HG03457 (cell line): Measurements from ENCODE around the gene ZNF335.
"Not testable (repeated sequence)": the region's sequence is repeated elsewhere in the genome, so short reads cannot be mapped to it uniquely, and the experiment has no call there.

ENCODE experiments used
- ATAC-seq: cut with Tn5 transposase; IDR thresholded peaks from one replicate; pipeline ENCODE4 v1.9.1; 2021; ENCODE audit warnings: moderate number of reproducible peaks; ENCODE audit not compliant: unreplicated experiment

ZNF335 gene

GRCh38 chr20:45971425-45971674 lies 653 bp downstream of the ZNF335 start:
- no peak for ATAC-seq

GRCh38 chr20:45970646-45971424 lies 1.2 kb downstream of the ZNF335 start:
- no peak for ATAC-seq

DNA sequence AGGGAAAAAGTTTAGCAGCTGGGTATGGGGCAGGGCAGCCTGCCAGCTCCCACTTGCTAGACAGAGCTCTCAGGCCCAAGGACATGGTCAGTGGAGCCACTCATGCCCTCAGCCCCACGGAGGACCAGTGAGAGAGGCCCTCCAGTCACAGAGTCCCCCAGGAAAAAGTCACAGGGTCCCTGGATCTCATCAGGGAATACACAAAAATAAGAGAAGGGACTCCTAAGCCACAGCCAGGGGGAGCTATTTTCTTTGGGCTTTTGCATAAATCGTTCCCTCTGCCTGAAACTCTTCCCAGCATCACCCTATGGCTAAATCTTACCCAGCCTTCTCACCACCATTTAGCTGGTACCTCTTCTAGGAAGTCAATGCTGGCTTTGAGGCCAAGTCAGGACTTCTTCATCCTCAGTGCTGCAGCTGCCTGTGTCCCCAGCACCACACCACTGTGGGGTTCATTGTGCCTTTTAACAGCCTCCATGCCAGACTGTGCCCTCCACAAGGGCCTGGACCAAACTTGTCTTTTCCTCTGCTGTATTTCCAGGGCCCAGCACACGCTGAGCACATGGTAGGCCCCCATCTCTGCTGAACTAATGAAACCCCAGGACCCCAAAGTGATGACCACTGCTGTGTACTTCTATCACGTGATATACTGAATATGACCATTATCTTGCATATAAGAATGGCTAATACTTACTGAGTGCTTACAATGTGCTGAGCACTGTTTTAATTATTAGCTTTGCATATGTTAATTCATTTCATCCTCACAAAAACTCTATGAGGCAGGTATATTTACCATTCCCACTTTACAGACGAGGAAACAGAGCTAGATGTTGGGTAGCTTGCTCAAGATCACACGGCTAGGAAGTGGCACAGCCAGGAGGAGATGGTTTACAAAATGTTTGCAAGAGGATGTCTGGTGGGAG lies 2.0 kb downstream of the ZNF335 start:
- ATAC-seq: no peak

DNA sequence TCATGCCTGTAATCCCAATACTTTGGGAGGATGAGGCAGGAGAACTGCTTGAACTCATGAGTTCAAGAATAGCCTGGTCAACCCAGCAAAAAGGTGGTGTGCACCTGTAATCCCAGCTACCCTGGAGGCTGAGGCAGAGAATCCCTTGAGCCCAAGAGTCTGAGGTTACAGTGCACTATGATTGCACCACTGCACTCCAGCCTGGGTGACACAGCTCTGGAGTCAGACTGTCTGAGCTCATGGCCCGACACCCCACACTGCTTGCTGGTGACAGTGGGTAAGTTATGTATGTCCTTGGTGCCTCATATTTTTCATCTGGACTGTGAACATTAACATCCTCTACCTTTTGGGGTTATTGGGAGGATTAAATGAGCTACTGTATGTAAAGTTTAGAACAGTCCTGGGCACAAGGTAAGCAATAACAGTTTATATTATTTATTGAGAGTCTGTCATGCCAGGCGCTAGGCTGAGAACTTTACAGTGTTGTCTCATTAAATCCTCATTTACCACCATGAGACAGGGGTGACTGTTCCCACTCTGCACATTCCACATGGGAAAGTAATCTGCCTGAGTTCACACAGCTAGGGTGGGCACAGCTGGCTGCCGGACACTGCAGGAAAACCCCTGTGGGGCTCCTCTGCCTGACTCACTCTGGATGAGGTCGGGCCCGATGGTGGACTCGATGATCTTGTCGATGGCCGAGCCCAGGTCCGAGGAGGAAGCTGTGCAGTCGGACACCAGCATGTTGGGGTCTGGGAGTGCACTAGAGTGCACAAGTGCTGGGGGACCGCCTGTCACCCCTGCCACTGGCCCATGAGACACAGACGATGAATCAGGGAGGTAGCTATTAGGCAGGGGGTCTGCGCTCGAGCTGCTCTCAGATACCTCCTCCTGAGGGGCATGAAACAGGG lies 2.9 kb downstream of the ZNF335 start:
- ATAC-seq: no peak

- no peak for ATAC-seq
Observed at GRCh38 chr20:45968081-45968671, 3.8 kb downstream of the ZNF335 start.

GRCh38 chr20:45967551-45968080 lies 4.4 kb downstream of the ZNF335 start:
- no peak for ATAC-seq

GRCh38 chr20:45965169-45966002 lies 6.6 kb downstream of the ZNF335 start:
- ATAC-seq: no peak

DNA sequence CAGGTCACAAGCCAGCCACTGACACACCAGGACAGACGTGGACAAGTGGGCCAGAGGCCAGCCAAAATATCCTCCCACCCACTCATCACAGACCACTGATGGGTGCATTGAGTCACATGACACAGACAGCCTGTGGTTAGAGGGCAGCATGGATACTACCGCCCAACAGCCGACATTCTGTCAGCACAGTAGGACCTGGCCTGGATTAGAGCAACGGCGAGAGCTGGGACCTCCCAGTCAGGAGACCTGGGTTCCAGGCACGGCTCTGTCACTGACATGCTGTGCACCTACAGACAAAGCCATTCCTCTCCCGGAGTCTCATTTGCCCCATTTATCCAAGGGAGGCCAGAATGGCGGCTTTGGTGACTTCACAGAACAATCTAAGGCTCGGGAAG lies 8.0 kb downstream of the ZNF335 start:
- no peak for ATAC-seq

DNA sequence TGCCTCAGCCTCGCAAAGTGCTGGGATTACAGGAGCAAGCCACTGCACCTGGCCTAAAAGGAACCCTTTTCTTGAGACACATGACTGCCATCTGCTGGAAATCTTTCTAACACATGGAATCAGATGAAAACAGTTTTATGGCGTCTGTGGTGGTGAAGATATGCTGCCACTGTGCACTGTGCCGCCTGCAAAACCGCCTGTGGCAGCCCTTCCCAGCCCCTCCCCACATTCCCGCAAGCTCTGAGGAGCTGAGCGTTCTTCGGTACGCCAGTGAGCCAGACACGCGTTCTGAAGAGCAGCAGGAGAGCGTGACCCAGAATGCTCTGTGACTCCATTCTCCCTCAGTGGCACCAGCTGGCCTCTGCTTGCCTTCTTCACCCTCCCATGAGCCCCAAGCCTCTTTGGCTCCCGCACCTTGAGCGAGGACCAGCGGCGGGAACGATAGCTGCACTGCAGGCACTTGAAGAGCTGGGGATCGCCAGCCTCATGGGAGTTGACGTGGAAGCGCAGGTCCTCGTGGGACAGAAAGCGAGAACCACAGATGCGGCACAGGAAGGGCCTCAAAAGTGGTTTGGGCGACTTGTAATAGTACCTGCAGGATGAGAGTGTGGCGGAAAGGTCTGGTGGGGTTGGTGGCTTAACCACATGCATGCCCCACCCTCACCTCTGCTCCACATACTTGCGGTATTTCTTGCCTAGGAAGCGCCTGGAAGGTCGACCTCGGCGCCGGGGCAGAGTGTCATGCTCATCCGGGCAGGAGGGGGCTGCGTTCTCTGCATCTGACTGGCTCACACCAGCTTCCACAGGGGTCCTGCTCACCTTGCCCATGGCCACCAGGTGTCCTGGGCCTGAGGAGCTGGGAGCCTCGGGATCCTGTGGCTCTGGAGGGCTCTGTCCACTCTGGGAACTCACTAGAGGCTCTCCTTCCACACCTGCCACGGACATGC lies 8.7 kb downstream of the ZNF335 start:
- ATAC-seq: no peak

DNA sequence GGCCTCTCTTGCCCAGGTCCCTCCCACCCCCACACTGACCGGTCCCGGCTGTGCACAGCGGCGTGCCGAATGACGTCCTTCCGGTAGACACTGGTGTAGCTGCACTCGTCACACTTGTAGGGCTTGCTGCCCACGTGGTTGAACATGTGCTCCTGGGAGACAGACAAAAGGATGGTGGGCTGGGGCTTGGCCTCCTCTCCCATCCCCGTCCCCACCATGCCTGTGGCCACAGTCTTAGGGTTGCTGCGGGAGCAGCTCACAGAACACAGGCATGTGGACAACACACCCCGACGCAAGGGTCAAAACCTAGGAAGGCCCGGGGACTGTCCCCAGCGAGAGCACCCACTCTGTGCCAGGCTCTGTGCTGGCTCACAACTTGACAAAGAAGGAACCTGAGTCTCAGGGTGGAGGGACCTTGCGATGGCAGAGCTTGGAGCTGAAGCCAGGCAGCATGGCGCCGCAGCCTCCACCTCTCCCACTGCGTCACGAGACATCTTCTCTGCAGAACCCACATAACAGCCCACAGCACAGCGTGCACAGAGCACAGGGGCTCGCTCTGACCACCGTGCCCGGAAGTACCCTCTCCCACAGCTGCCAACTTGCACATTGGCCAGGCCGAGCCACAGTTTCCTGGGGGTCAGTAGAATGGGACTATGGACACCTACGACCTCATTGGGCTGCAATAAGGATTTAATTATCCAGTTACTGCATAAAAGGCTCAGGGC lies 9.8 kb downstream of the ZNF335 start:
- ATAC-seq: no peak

GRCh38 chr20:45959956-45960630 lies 11.9 kb downstream of the ZNF335 start:
- ATAC-seq: no peak

DNA sequence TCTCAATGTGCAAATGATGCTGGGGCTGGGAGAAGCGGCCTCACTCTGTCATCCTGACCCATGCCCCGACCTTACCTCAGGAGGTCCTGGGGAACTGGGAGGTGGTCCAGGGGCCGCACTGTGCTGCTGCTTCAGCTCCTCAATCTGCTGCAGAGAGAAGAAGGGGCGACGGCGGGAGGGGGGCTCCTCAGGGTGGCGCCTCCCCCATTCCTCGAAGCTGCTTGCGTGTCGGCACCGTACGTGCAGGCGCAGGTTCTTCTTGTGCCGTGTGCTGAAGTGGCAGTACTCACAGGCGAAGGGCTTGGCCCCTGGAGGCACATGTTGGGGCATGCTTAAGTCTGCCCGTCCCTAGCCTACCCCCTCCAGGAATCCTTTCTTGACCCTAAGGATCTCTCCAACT lies 12.9 kb downstream of the ZNF335 start:
- no peak for ATAC-seq

DNA sequence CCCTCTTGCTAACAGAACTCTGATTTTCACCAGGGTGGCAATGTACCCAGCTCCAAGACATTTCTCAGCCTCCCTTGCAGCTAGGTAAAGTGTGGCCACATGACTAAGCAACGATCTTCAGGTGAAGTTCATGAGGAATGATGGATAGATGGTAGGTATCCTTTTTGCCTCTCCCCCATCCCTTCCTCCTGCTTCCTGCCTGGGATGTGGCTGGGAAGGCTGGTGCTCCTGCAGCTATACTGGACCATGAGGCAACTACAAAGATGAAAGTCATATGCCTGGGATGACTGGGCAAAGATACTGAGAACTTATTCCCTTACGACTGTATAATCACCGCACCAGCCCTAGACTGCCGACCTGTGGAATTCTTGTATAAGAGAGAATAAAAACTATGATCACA lies 13.4 kb downstream of the ZNF335 start:
- ATAC-seq: no peak

DNA sequence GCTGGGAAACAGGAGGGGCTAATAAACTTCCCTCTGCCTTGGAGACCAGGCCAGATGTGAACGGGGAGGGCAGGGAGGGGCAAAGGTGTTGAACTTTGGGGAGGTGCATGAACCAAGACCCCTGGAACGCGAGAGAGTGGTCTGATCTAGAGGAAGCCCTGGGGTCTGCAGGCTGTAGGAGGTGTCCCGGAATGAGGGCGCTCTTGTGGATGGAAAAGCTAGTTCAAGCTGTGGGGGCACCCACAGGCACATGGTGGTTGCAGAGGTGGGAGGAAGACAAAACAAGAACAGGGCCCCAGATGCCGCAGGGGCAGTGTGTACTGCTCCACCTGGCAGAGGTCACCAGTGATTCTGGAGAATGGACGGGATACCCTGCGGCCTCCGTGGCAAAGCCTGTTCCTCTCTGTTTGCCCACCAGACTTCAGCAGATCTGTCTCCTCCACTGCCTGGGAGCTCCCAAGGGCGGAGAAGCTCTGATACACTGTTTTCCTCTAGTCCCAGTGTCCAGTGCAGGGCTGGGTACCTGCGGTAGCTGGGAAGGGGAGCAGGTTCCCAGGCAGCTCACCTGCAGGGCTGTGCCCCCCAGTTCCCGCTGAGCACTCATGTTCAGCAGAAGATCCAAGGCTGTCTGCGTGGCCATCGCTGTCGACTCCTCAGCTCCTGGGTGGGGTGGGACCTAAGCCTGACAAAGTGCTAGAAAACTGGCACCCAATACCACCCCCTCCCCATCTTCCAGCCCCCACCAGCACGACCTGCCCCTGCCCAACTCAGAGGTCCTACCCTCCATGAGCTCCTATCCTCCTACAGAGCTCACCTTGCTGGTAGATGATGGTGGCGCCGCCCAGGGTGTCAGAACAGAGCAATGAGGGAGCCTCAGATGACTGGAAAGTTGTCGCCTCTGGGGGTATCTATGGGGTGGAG lies 14.7 kb downstream of the ZNF335 start:
- ATAC-seq: no peak

GRCh38 chr20:45956326-45956725 lies 15.7 kb downstream of the ZNF335 start:
- ATAC-seq: not testable (repeated sequence)

- no peak for ATAC-seq
Observed at GRCh38 chr20:45953672-45954071, 18.3 kb downstream of the ZNF335 start.
